Measurements from ENCODE around the gene SWI5. TPM values are rescaled to one million over a fixed set of nuclear protein-coding genes. Genes with fewer than 3 reads are reported as not detected.

Gene SWI5
- total and polyA plus RNA-seq, 9 of the 15 experiments (the other 6 are each of a cell fraction or from before 2014, with no cell fraction given): 62.8 to 133 (median 95.9) TPM

DNA sequence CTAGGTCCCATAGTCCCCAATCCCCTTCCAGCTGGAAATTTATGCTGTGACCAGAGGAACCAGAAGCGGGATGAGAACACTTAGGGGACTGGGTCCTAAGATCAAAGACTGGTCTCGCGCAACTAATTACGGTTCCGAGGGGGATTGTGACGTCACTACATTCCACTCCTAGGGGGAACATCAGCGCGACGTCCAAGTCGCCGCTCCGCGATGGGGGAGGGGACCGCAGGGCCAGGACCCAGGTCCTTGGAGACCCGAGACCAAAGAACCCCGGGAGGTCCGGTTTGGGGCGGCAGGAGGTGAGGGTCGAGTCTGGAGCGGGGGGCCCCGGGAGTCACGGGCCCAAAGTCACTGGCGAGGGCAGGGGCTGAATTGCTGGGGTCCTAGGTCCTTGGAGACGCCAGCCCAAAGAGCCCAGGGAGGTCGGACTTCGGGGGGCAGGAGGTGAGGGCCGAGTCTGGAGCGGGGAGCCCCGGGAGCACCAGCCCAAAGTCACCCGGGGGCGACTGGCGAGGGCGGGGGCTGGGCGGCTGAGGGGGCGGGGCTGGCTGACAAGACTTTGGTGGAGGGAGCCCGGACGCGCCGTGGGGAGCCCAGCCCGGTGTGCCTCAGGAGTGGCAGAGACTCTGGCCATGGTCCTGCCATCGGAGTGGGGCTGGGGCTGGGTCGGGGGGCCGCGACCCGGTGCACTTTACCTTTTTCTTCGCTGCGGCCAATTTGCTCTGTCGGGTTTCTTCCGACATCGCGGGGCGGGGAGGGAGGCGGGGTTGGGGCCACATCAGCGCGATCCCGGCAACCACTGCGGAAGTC, 673 bp upstream of the SWI5 start, which contains the start of gene GOLGA2:
GOLGA2 (minus strand) TSS at position 810 of the 810 bp plus-strand sequence; CDS start at position 779, 31 bp downstream.
- peak; percentile 80 to 99 (median 96) for DNase-seq (ENCODE audit: extremely low read depth in 1 of 4, low spot score in 3 of 4)
- WGBS (ENCODE audit: insufficient coverage, low coverage, missing lambda C conversion rate): under 1% methylated on average over 57 of the region's 57 CpGs
- TF ChIP-seq HMG20B (CRISPR knock-in tag; IDR thresholded peaks at IDR 0.05): no peak
- TF ChIP-seq BACH1 (tag; IDR thresholded peaks at IDR 0.05): no peak
- TF ChIP-seq GABPB2 (CRISPR knock-in tag; conservative IDR thresholded peaks at IDR 0.05): peak; percentile 72; the same call in 1 of the 2 replicates
- TF ChIP-seq XRCC4 (IDR thresholded peaks at IDR 0.05; ENCODE audit: extremely low read depth, insufficient read depth, insufficient read length): no peak
- TF ChIP-seq TAF9B (IDR thresholded peaks at IDR 0.05; ENCODE audit: partially characterized antibody): no peak
- no peak for TF ChIP-seq ARID3A (IDR thresholded peaks at IDR 0.05; ENCODE audit: borderline replicate concordance, low read depth, low read length)
- TF ChIP-seq CTCF (IDR thresholded peaks at IDR 0.05 in 2 of 3, conservative IDR thresholded peaks at IDR 0.05 in 1 of 3; ENCODE audit: insufficient read depth in 2 of 3, low read depth in 1 of 3, low read length in 3 of 3): no peak
- TF ChIP-seq IRF9 (tag; IDR thresholded peaks at IDR 0.05): no peak
- no peak for TF ChIP-seq ZHX1 (conservative IDR thresholded peaks at IDR 0.05; ENCODE audit: low read length)
- no peak for TF ChIP-seq ZNF766 (CRISPR knock-in tag; conservative IDR thresholded peaks at IDR 0.05)
- peak; percentile 70; the same call in 1 of the 2 replicates for TF ChIP-seq ERF (CRISPR knock-in tag; IDR thresholded peaks at IDR 0.05)
- no peak for TF ChIP-seq PHB (CRISPR knock-in tag; IDR thresholded peaks at IDR 0.05)
- TF ChIP-seq ZNF212 (CRISPR knock-in tag; IDR thresholded peaks at IDR 0.05): 0 out of 2 replicates have a peak, but pooled peaks have one; percentile 20

More for the DNA sequence above, 673 bp upstream of the SWI5 start, which contains the start of gene GOLGA2:
- H3K9ac ChIP-seq (ENCODE audit: insufficient read depth in 1 of 2, low read depth in 2 of 2, low read length in 2 of 2): peak within 1 kb of the TSS; percentile 94 to 96
- H3K4me1 ChIP-seq (replicated peaks in 1 of 2; ENCODE audit: control insufficient read depth in 2 of 2, insufficient read depth in 2 of 2, low read length in 2 of 2): peaks cover 40 to 50% of the 10 kb centered on the region in 2 experiments
- peak within 1 kb of the TSS; percentile 98 for H3K4me2 ChIP-seq (ENCODE audit: insufficient read depth, low read length)
- no peaks in the 10 kb centered on the region for H3K27me3 ChIP-seq (ENCODE audit: control insufficient read depth in 2 of 2, insufficient read depth in 2 of 2, low read length in 2 of 2)
- intact Hi-C loops (cut with micrococcal nuclease) (loop anchor here (1.0 to 10.0 kb wide), 7 partner anchors 25 to 409 kb away; partner anchors contain the start of genes BBLN, CIZ1, COQ4 and DNM1), in situ Hi-C loops (cut with MboI) (loop anchor here (25.0 kb wide), 1 partner anchor 1512 kb away; no protein-coding TSS in a partner anchor)
- H3K9me3 ChIP-seq (replicated peaks; ENCODE audit: control insufficient read depth, insufficient read depth, low read depth, low read length): no peaks in the 10 kb centered on the region
- peak within 1 kb of the TSS; percentile 85 for H3K4me3 ChIP-seq
- ATAC-seq (peak; percentile 84), FAIRE-seq (peak; percentile 11)
- H4K20me1 ChIP-seq (replicated peaks; ENCODE audit: control insufficient read depth, insufficient read depth, low read length): no peaks in the 10 kb centered on the region; the same call in 1 of the 2 replicates
- H3K27ac ChIP-seq (ENCODE audit: extremely low read depth, low read depth, low read length): peak within 1 kb of the TSS; percentile 90
- POLR2A ChIA-PET: interaction anchor here (0.5 to 3.0 kb wide), 18 partner anchors 9 to 1587 kb away, joined by 3 to 35 read pairs (median 4); partner anchors contain the start of genes CIZ1 and URM1
- no TSS peak for BruUV-seq (replicated peaks)
- H3K79me2 ChIP-seq (ENCODE audit: control insufficient read depth, insufficient read depth, low read length): peaks cover 44% of the 10 kb centered on the region
- no peaks in the 10 kb centered on the region for H3K9me1 ChIP-seq (ENCODE audit: control insufficient read depth, insufficient read depth, low read length)
- H3K36me3 ChIP-seq (ENCODE audit: control insufficient read depth, insufficient read depth, low read length): peaks cover 45% of the 10 kb centered on the region
- CTCF ChIA-PET (ENCODE audit: low intra/inter-chr PET ratio): interaction anchor here (0.6 kb wide), 1 partner anchor 1602 kb away, joined by 3 read pairs; no protein-coding TSS in a partner anchor
- peak within 1 kb of the TSS; percentile 86 for H2AFZ ChIP-seq (ENCODE audit: low read depth, low read length)
